ENCODE data around the gene KRT3.

The KRT3 gene

DNA sequence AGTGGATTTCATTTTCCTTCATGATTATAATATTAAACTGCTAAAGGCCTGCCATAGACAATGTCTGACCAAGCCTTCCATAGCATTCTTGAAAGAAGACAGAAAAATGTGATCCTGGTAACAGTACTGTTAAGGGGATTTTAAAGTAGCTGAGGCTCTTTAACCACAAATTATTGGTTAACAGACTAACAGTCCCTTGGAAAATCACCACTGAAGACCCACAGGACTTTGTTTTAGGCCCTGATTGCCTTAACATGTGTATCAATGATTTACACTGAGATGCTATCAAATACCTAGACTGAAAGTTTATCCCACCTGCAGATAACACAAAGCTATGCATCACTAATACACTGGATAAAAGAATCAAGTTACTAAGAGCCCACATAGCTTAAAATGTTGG, 32.2 kb upstream of the KRT3 start:
- no peak overlapping the region for H3K4me3 ChIP-seq (ENCODE audit: low read depth, low read length)

GRCh38 chr12:52827499-52828090, 31.7 kb upstream of the KRT3 start:
- H3K4me3 ChIP-seq (ENCODE audit: low read depth, low read length): no peak overlapping the region

DNA sequence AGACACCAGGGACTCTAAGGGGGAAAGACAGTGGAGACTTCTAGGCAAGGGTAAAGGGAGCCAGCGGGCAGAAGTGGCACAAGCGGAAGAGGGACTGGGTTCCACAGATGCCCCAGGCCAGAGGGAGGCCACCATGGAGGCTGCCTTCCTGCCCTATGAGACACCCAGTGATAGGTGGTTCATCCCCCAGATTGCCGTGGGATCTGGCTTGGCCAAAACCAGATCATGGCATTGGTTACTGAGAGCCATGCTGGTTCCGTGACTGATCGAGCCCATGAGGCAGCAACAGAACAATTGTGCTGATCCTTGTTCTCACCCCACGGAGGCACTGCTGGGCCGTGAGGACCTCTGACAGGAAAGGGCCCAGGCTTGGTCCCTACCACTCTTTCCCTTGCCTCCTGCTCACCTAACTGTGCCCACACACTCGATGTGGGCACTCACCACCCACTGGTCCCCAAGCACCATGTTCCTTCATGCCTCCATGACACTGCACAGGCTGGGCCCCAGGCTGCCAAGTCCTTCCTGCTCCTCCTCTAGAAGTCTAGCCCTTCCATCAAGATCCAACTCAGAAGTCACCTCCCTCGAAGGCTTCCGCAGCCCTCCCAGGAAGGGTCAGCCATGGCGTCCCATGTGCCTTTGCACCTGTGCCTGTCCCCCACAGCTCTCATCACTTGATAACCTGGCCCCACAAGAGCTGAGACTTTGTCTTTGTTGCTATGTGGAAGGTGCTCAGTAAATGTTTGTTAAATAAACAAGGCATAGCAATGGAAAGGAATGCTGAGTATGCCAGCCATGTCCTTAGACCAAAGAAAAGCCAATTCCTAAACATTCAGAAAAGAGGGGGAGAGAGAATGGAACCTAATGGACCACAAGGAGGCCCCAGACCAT, 30.9 kb upstream of the KRT3 start:
- H3K4me3 ChIP-seq (ENCODE audit: low read depth, low read length): no peak overlapping the region

DNA sequence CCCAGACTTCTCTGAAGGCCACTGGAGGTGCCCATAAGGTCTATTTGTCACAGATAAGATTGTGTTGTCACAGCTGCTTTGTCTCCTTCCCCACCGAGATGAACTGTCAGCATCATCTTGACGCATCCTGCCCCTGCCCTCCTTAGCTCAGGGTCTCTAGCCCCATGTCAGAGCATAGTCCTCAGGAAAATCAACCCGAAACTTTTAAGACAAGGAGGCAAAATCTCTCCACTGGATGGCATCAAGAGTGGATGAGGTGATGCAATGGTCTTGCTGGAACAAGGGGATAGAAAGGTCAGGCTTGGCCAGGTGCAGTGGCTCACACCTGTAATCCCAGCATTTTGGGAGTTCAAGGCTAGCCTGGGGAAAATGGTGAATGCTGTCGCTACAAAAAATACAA, 30.0 kb upstream of the KRT3 start:
- H3K4me3 ChIP-seq (ENCODE audit: low read depth, low read length): no peak overlapping the region

- no peak overlapping the region for H3K4me3 ChIP-seq (ENCODE audit: low read depth, low read length)
Measured at GRCh38 chr12:52824741-52825410, 29.0 kb upstream of the KRT3 start.

GRCh38 chr12:52823761-52824450, 28.0 kb upstream of the KRT3 start:
- no peak overlapping the region for H3K4me3 ChIP-seq (ENCODE audit: low read depth, low read length)

DNA sequence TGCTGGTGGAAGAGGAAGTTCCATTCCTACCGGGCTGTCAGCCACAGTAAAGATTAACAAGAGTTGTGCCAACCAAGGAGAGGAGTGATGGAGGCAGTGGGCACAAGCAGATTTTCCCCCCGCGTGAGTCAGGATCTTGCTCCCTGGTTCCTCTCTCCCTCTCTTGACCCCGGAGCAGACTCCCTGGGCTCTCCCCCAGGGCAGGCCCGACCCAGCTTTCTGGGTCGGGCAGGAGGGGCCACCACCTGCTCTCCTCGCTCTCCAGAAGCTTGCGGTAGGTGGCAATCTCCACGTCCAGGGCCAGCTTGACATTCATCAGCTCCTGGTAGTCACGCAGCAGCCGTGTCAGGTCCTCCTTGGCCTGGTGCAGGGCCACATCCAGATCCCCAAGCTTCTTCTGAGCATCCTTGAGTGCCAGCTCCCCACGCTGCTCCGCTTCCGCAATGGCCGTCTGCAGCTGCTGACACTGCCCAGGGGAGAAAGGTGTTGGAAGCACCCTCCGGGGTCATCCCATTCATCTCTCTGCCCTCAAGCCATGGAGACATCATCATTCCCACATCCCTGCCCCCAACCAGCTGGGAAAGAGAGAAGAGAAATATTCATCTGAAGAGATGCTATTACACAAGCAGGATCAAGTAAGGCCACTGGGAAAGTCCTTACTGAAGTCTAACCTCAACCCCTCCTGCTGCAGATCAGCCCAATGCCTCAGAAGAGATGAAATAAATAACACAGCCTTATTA, 27.0 kb upstream of the KRT3 start:
- no peak overlapping the region for H3K4me3 ChIP-seq (ENCODE audit: low read depth, low read length)

DNA sequence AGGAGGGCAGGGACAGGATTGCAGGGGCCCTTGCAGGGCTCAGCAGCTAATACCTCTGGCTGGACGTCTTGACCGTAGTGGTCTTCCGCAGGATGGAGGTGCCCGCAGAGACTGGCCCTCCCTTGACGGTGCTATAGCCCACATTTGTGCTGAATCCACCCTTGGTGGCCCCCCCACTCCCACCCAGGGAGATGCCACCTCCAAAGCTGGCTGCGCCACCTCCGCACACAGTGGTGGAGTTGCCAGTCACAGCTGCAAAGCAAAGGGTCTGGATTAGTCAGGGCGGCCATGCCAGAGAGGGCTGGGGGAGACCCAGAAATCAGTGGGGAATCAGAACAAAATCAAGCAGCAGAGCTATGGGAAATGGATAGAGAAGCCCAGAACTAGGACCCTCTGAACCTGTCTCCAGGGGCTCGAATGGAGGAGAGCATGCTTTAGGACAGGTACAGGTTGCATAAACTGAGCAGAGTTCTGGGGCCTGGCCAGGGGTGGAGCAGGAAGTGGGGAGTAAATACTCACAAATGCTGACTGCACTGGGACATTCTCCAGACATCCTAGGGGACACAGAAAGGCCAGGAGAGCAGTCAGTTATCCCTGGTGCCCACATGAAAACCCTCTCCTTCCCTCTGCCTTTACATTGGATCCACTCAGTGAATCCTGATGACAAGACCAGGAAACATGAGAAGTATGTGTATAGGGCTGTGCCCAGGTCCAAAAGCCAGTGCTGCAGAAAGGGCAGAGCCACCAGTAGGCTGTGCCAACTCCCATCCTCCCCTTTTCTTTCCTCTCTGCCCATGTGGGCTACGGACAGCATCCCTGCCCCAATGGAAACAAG, 26.1 kb upstream of the KRT3 start:
- H3K4me3 ChIP-seq (ENCODE audit: low read depth, low read length): no peak overlapping the region

DNA sequence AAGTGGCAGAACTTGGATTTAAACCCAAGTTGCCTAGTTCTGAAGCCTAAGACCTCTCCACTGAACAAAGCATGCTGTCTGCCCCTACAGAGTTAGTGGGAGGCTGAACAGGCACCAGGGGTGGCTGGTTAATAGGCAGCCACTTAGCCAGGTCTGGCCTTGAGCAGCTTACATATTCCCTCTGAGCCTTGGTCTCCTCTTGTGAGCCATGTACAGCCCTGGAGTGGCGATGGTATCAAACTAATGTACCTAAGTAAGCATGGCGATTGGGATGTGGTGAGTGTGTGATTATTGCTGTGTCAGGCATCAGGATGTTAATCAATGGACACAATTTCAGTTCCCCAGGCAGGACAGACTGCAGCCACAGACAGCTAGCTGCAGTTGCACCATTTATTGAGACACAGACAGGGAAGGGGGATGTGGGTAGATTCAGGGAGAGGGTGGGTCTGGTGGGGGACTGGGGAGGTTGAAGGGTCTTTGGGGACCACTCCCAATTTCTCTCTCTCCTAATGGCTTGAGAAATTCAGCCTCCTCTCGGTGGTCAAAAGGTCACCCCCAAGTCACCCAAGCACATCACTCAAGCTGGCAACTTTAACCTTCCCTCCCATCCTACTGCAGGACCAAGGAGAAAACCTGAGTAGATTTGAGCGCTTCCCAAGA, 25.3 kb upstream of the KRT3 start:
- no peak overlapping the region for H3K4me3 ChIP-seq (ENCODE audit: low read depth, low read length)

GRCh38 chr12:52820521-52820920, 24.6 kb upstream of the KRT3 start:
- H3K4me3 ChIP-seq (ENCODE audit: low read depth, low read length): no peak overlapping the region

DNA sequence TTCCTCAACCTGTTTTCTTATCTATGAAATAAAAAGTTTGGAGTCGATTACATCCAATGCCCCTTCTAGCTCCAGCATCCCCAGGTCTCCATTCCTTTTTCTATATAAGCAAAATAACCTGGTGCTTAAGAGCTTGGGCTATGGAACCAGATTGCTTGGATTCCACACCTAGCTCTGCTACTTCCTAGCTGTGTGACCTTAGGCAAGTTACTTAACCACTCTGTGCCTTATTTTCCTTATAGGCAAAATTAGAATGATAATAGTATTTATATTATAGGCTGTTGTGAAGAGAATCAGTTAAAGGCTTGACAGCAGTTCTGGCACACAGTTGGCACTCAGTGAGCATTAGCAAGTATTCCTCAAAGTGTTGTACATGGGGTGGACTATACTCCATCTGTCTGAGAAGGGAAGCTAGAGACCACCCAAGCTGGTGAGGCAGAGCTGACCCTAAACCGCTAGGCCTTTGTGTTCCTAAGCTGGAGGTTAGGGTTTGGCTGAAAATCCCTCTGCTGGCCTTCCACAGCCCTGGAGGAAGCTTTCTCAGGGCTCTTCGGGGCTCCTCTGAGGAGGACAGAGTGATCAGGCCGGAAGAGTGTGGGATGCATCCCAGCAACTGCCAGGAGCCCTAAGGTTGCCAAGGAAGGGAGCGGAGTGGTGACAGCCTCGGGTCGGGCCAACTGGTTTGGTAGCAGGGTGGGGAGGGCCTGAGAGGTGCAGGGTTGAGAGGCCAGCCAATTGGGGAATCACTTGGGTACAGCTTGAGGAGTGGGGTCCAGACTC, 24.0 kb upstream of the KRT3 start:
- H3K4me3 ChIP-seq (ENCODE audit: low read depth, low read length): no peak overlapping the region

GRCh38 chr12:52818887-52819420, 23.0 kb upstream of the KRT3 start:
- no peak overlapping the region for H3K4me3 ChIP-seq (ENCODE audit: low read depth, low read length)

GRCh38 chr12:52818388-52818787, 22.5 kb upstream of the KRT3 start:
- no peak overlapping the region for H3K4me3 ChIP-seq (ENCODE audit: low read depth, low read length)

DNA sequence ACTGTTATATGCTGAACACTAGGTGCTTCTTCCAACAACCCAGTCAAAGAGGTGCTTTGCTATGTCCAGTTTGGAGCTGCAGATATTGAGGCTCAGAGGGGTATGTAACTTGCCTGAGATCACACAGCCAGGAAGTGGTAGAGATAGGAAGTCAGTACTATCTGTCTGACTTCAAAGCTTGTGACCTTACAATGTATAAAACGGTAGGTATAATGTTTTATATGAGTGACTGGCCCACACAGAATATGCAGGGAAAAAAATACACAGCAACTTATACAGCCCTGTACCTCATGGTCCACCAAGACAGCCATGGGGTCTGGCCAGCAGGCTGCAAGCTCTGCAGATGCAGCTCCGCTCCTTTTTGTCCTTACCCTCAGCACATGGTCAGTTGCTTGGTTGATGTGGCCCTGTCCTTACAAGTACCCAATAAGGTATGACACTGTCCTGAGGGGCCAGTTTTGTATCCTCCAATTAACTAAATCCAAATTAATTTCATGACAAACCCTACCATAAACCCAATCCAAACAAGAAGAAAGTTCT, 21.9 kb upstream of the KRT3 start:
- no peak overlapping the region for H3K4me3 ChIP-seq (ENCODE audit: low read depth, low read length)

GRCh38 chr12:52817003-52817698, 21.2 kb upstream of the KRT3 start:
- H3K4me3 ChIP-seq (ENCODE audit: low read depth, low read length): no peak overlapping the region

- no peak overlapping the region for H3K4me3 ChIP-seq (ENCODE audit: low read depth, low read length)
Measured at GRCh38 chr12:52815676-52816588, 20.0 kb upstream of the KRT3 start.

All from iPS-11a (cell line).